HCT116 (cell line): Measurements from ENCODE around the gene PIGH. TPM values are rescaled to one million over a fixed set of nuclear protein-coding genes. Genes with fewer than 3 reads are reported as not detected.

Experiments
- ATAC-seq: fragments of 200-7000 bp; cut with Tn5 transposase; 2 replicates; pipeline ENCODE4 v1.9.1; 2020; ENCODE audit warnings: mild to moderate bottlenecking, moderate library complexity
- BruUV-seq: library from RNA; stranded (reverse); fragments of 400-500 nt; replicated peaks from 2 replicates; lab custom pipeline; 2021; lab: Mats Ljungman, UMichigan
- CTCF ChIA-PET: fragments of 300-600 bp; sonication (Branson Sonifier 250); formaldehyde crosslinking; loops from one replicate; lab custom pipeline; 2021; ENCODE audit warnings: antibody characterized with exemption; lab: Charles Lee
- POLR2A ChIA-PET: fragments of 300-600, 350-600 bp; sonication (Branson Sonifier 250); formaldehyde crosslinking; loops from one replicate; lab custom pipeline; 2021; ENCODE audit warnings: antibody characterized with exemption; lab: Charles Lee
- RAD21 ChIA-PET, 2 experiments: fragments of 300-600 bp; sonication (Branson Sonifier 250); formaldehyde crosslinking; loops; one replicate each; lab custom pipeline; 2023; ENCODE audit warnings: low total read pairs in 2 of 2; ENCODE audit not compliant: uncharacterized antibody in 2 of 2, unreplicated experiment in 2 of 2, low non-redundant PET in 1 of 2; lab: Charles Lee
- DNase-seq: peaks from one replicate; pipeline ENCODE4 v3.0.0-alpha.2; 2010; ENCODE audit warnings: low read depth, low spot score
- H2AFZ ChIP-seq: fragments of 200-600 bp; shearing (Covaris generic), sonication (generic); 2 replicates; pipeline ENCODE4 v1.6.1; 2017; ENCODE audit warnings: low read depth, mixed run types, mixed read lengths, antibody characterized with exemption, low read length; ENCODE audit not compliant: poor library complexity, severe bottlenecking
- H3K27ac ChIP-seq: 2 replicates; pipeline ENCODE4 v1.5.1; 2012; ENCODE audit warnings: low read depth, low read length
- H3K27me3 ChIP-seq: fragments of 200-600 bp; sonication (generic); 2 replicates; pipeline ENCODE4 v1.6.1; 2016; ENCODE audit warnings: mixed run types, low read length, mixed read lengths; ENCODE audit not compliant: insufficient read depth
- H3K36me3 ChIP-seq, 2 experiments: fragments of 200-500 bp in 1 of 2; fragments of 200-600 bp in 1 of 2; sonication (Bioruptor generic) in 1 of 2; sonication (generic) in 1 of 2; 2 replicates each; pipeline versions ENCODE4 v1.5.1 to v1.6.1; 2014 to 2016; ENCODE audit warnings: low read length in 2 of 2, inconsistent platforms in 1 of 2, mixed read lengths in 1 of 2, mixed run types in 1 of 2; ENCODE audit not compliant: insufficient read depth in 2 of 2, control insufficient read depth in 1 of 2
- H3K4me1 ChIP-seq, 2 experiments: fragments of 200-600 bp in 1 of 2; sonication (generic) in 1 of 2; 2 replicates each; pipeline versions ENCODE4 v1.5.1 to v1.6.1; 2012 to 2017; ENCODE audit warnings: low read length in 2 of 2, inconsistent platforms in 1 of 2, mild to moderate bottlenecking in 1 of 2, mixed read lengths in 1 of 2, mixed run types in 1 of 2, moderate library complexity in 1 of 2; ENCODE audit not compliant: insufficient read depth in 2 of 2, control insufficient read depth in 1 of 2
- H3K4me2 ChIP-seq: fragments of 200-600 bp; sonication (generic); 2 replicates; pipeline ENCODE4 v1.6.1; 2017; ENCODE audit warnings: mixed run types, low read length, mixed read lengths
- H3K4me3 ChIP-seq, 2 experiments: fragments of 200-600 bp in 1 of 2; sonication (generic) in 1 of 2; replicated peaks in 1 of 2; 2 replicates each; pipeline ENCODE4 v1.5.1; 2011 to 2016; ENCODE audit warnings: low read length in 2 of 2, control low read depth in 1 of 2, low read depth in 1 of 2, mild to moderate bottlenecking in 1 of 2, mixed read lengths in 1 of 2, mixed run types in 1 of 2
- H3K79me2 ChIP-seq: fragments of 200-600 bp; sonication (generic); 2 replicates; pipeline ENCODE4 v1.6.1; 2017; ENCODE audit warnings: mild to moderate bottlenecking, mixed run types, low read length, moderate library complexity, mixed read lengths; ENCODE audit not compliant: insufficient read depth
- H3K9ac ChIP-seq: fragments of 200-600 bp; sonication (generic); 2 replicates; pipeline ENCODE4 v1.6.1; 2016; ENCODE audit warnings: low read length, mixed read lengths
- H3K9me2 ChIP-seq: fragments of 200-600 bp; sonication (generic), shearing (Covaris generic); 2 replicates; pipeline ENCODE4 v1.6.1; 2017; ENCODE audit warnings: mixed run types, mild to moderate bottlenecking, moderate library complexity; ENCODE audit not compliant: insufficient read depth
- H3K9me3 ChIP-seq, 2 experiments: fragments of 200-500 bp in 1 of 2; fragments of 200-600 bp in 1 of 2; sonication (Bioruptor generic) in 1 of 2; sonication (generic) in 1 of 2; 2 replicates each; pipeline ENCODE4 v1.6.1; 2014 to 2017; ENCODE audit warnings: low read length in 2 of 2, mixed read lengths in 2 of 2, inconsistent platforms in 1 of 2, low read depth in 1 of 2, mild to moderate bottlenecking in 1 of 2, mixed run types in 1 of 2, moderate library complexity in 1 of 2; ENCODE audit not compliant: control insufficient read depth in 1 of 2, insufficient read depth in 1 of 2
- H4K20me1 ChIP-seq: fragments of 200-600 bp; sonication (generic), shearing (Covaris generic); 2 replicates; pipeline ENCODE4 v1.6.1; 2017; ENCODE audit warnings: mixed run types, mild to moderate bottlenecking, moderate library complexity; ENCODE audit not compliant: insufficient read depth
- CBX3 ChIP-seq: IDR thresholded peaks from 2 replicates; pipeline ENCODE4 v1.6.1; 2012; ENCODE audit warnings: low read depth
- EGR1 ChIP-seq: IDR thresholded peaks from 2 replicates; pipeline ENCODE4 v1.6.1; 2012; ENCODE audit warnings: low read depth
- ELF1 ChIP-seq: IDR thresholded peaks from 2 replicates; pipeline ENCODE4 v1.6.1; 2012; ENCODE audit warnings: low read depth, borderline replicate concordance
- EZH2 ChIP-seq: fragments of 200-600 bp; sonication (generic); IDR thresholded peaks from 2 replicates; pipeline ENCODE4 v1.6.1; 2017; ENCODE audit warnings: antibody characterized with exemption, mixed run types
- FOSL1 ChIP-seq: IDR thresholded peaks from 2 replicates; pipeline ENCODE4 v1.6.1; 2012; ENCODE audit warnings: low read depth
- JUND ChIP-seq: IDR thresholded peaks from 2 replicates; pipeline ENCODE4 v1.6.1; 2012
- POLR2AphosphoS5 ChIP-seq: IDR thresholded peaks from 2 replicates; pipeline ENCODE4 v1.6.1; 2011; ENCODE audit warnings: mild to moderate bottlenecking, low read depth, low read length, moderate library complexity
- SIN3A ChIP-seq: IDR thresholded peaks from 2 replicates; pipeline ENCODE4 v1.6.1; 2012; ENCODE audit warnings: low read depth
- SP1 ChIP-seq: IDR thresholded peaks from 2 replicates; pipeline ENCODE4 v1.6.1; 2012; ENCODE audit warnings: low read depth
- TCF7L2 ChIP-seq: IDR thresholded peaks from 2 replicates; pipeline ENCODE4 v1.7.0; 2011; ENCODE audit warnings: borderline replicate concordance, inconsistent platforms; ENCODE audit not compliant: insufficient read depth, insufficient read length; ENCODE audit errors: extremely low read depth
- ZBTB33 ChIP-seq: IDR thresholded peaks from 2 replicates; pipeline ENCODE4 v1.6.1; 2011; ENCODE audit warnings: mild to moderate bottlenecking, low read length, moderate library complexity; ENCODE audit not compliant: insufficient replicate concordance; ENCODE audit errors: extremely low read depth
- ZNF274 ChIP-seq: fragments of 200-500 bp; sonication (Bioruptor generic); IDR thresholded peaks from 2 replicates; pipeline ENCODE4 v1.6.1; 2014; ENCODE audit warnings: mild to moderate bottlenecking, low read depth, low read length, inconsistent platforms
- intact Hi-C: fragments of 100-400 bp; cut with micrococcal nuclease; formaldehyde crosslinking; loops from 2 replicates; pipeline ENCODE4 v1.10.0; 2022
- total RNA-seq: library from RNA; stranded (reverse); gene quantifications from one replicate; pipeline ENCODE4 v1.2.1, GENCODE V29; 2021; ENCODE audit not compliant: unreplicated experiment
- TF ChIP-seq, protein P1 (sequence below): IDR thresholded peaks from 2 replicates; pipeline ENCODE4 v1.6.1; 2012; ENCODE audit warnings: low read depth
- TF ChIP-seq, protein P2 (sequence below): IDR thresholded peaks from 2 replicates; pipeline ENCODE4 v1.6.1; 2012

Gene PIGH
- total RNA-seq, 1 experiment from 2014 or later = 20.9 TPM

- no peaks in the 10 kb centered on the region for H4K20me1 ChIP-seq
- H3K4me1 ChIP-seq = peaks cover 0 to 4% of the 10 kb centered on the region in 2 experiments; a peak in 1 of 4 replicates
- no peak overlapping the region for H3K27ac ChIP-seq
- no peak overlapping the region for H3K4me2 ChIP-seq
- H3K79me2 ChIP-seq = no peaks in the 10 kb centered on the region
- DNase-seq (no peak), ATAC-seq (no peak)
- H3K9me3 ChIP-seq = no peaks in the 10 kb centered on the region
- H3K4me3 ChIP-seq = no peak overlapping the region
- no peaks in the 10 kb centered on the region for H3K27me3 ChIP-seq
- no peaks in the 10 kb centered on the region for H3K9me2 ChIP-seq
- TF ChIP-seq EGR1 = no peak
- no peak for TF ChIP-seq ZNF274
- TF ChIP-seq, protein P1, sequence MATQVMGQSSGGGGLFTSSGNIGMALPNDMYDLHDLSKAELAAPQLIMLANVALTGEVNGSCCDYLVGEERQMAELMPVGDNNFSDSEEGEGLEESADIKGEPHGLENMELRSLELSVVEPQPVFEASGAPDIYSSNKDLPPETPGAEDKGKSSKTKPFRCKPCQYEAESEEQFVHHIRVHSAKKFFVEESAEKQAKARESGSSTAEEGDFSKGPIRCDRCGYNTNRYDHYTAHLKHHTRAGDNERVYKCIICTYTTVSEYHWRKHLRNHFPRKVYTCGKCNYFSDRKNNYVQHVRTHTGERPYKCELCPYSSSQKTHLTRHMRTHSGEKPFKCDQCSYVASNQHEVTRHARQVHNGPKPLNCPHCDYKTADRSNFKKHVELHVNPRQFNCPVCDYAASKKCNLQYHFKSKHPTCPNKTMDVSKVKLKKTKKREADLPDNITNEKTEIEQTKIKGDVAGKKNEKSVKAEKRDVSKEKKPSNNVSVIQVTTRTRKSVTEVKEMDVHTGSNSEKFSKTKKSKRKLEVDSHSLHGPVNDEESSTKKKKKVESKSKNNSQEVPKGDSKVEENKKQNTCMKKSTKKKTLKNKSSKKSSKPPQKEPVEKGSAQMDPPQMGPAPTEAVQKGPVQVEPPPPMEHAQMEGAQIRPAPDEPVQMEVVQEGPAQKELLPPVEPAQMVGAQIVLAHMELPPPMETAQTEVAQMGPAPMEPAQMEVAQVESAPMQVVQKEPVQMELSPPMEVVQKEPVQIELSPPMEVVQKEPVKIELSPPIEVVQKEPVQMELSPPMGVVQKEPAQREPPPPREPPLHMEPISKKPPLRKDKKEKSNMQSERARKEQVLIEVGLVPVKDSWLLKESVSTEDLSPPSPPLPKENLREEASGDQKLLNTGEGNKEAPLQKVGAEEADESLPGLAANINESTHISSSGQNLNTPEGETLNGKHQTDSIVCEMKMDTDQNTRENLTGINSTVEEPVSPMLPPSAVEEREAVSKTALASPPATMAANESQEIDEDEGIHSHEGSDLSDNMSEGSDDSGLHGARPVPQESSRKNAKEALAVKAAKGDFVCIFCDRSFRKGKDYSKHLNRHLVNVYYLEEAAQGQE = no peak
- no peak for TF ChIP-seq EZH2
- TF ChIP-seq JUND = no peak
- TF ChIP-seq SP1 = no peak
- no peak for TF ChIP-seq FOSL1
- TF ChIP-seq SIN3A = no peak
- TF ChIP-seq, protein P2, sequence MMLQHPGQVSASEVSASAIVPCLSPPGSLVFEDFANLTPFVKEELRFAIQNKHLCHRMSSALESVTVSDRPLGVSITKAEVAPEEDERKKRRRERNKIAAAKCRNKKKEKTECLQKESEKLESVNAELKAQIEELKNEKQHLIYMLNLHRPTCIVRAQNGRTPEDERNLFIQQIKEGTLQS = no peak
- TF ChIP-seq POLR2AphosphoS5 = no peak
- TF ChIP-seq CBX3 = no peak
- TF ChIP-seq ZBTB33 = no peak
- TF ChIP-seq ELF1 = no peak
- no peak for TF ChIP-seq TCF7L2
- POLR2A ChIA-PET = no interaction called here
- CTCF ChIA-PET = no interaction called here
- H2AFZ ChIP-seq = no peak overlapping the region
- no TSS peak for BruUV-seq
- H3K36me3 ChIP-seq = 0 out of 4 replicates have a peak, but pooled peaks cover 0 to 4% of the 10 kb centered on the region in 2 experiments
- H3K9ac ChIP-seq = no peak overlapping the region
- RAD21 ChIA-PET = no interaction called here
- intact Hi-C loops = no loop called here
Observed at GRCh38 chr14:67574156-67574555, 25.9 kb downstream of the PIGH start.
